ENCODE measurements around the gene PIM1.
A peak's percentile ranks its signal among the peaks of the same experiment; 100 is the strongest.

PIM1 gene

DNA sequence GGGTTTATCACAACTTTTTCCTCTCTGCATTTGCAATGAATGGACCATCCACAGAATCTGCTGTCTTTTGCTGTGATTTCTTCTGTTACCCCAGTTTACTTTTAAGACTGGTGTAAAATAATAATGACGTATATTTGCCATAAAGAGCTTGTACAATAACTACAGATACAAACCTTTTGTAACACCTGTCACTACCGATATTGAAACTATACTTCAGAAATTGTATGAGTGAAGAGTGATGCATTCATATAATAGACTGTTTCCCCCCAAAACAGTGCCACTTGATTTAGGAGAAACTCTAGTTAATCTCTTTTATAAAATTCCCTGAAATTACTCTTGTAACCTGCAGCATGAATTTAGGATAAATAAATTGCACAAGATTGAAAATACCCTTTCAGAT lies 26.4 kb upstream of the PIM1 start:
- no peak for DNase-seq

DNA sequence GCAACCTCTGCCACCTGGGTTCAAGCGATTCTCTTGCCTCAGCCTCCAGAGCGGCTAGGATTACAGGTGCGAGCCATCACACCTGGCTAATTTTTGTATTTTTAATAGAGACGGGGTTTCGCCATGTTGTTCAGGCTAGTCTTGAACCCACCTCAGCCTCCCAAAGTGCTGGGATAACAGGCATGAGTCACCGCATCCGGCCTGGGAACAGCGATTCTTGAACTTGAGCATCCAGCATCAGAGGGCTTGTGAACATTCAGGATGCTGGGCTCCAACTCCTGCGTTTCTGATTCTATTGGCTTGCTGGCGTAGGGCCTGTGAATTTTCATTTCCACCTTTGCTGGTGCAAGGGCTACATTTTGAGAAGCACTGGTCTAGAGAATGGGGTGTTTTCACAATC lies 24.5 kb upstream of the PIM1 start:
- DNase-seq = no peak
- TF ChIP-seq POLR2A (IDR thresholded peaks at IDR 0.05; ENCODE audit: low read length) (no peak), GATA1 (IDR thresholded peaks at IDR 0.05; ENCODE audit: low read depth, low read length) (no peak)

More for the DNA sequence above, 26.4 kb upstream of the PIM1 start:
- TF ChIP-seq POLR2A (IDR thresholded peaks at IDR 0.05; ENCODE audit: low read length) = no peak
- TF ChIP-seq GATA1 (IDR thresholded peaks at IDR 0.05; ENCODE audit: low read depth, low read length) = no peak

DNA sequence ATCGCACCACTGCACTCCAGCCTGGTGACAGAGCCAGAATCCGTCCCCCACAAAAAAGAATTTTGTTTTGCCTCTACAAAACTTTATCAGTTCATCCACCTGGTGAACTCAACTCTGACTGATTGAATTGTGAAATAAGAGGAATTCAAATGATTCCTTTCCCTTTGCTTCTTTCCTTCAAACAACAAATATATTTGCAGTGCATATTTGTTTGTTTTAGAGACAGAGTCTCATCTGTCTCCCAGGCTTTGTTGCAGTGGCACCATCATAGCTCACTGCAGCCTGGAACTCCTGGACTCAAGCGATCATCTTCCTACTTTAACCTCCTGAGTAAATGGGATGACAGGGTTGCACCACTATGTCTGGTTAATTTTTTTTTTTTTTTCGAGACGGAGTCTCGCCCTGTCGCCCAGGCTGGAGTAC lies 23.2 kb upstream of the PIM1 start:
- no peak for DNase-seq
- TF ChIP-seq POLR2A (IDR thresholded peaks at IDR 0.05; ENCODE audit: low read length) (no peak), GATA1 (IDR thresholded peaks at IDR 0.05; ENCODE audit: low read depth, low read length) (no peak)

DNA sequence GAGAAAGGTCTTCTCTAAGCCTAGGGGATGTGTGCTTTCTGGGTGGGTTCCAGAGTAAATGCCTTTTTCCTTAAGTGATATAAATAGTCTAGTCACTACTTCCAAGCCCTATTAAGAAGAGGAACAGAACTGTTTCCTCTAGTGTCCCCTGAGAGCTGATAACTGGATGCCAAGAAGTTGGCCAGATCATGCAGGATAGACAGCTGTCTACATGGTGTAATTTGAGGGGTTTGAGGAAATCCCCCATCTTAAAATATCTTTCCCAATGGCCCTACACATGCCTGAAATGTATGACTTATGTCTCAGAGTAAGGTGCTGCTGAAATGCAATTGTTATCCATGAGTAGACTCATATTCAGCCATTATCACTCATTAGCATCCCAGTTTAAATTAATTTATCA lies 20.2 kb upstream of the PIM1 start:
- no peak for TF ChIP-seq POLR2A (IDR thresholded peaks at IDR 0.05; ENCODE audit: low read length)
- no peak for TF ChIP-seq GATA1 (IDR thresholded peaks at IDR 0.05; ENCODE audit: low read depth, low read length)
- no peak for DNase-seq

DNA sequence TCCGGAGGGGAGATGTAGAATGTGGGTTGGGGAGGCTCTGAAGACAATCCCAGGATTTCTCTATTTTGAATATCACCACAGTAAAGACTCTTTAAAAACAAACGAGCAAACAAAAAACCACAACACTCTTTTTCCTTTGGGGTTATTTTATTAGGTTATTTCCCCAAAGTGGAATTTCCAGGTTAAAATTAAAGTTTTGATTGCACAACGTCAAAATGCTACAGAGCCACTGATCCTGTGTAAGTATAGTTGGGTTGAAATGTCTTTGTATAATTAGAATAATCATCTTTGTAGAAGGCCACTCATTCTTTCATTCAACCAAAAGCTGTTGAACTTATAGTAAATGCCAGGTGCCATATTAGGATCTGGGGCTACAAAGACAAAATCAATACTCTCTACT lies 19.6 kb upstream of the PIM1 start:
- no peak for DNase-seq

DNA sequence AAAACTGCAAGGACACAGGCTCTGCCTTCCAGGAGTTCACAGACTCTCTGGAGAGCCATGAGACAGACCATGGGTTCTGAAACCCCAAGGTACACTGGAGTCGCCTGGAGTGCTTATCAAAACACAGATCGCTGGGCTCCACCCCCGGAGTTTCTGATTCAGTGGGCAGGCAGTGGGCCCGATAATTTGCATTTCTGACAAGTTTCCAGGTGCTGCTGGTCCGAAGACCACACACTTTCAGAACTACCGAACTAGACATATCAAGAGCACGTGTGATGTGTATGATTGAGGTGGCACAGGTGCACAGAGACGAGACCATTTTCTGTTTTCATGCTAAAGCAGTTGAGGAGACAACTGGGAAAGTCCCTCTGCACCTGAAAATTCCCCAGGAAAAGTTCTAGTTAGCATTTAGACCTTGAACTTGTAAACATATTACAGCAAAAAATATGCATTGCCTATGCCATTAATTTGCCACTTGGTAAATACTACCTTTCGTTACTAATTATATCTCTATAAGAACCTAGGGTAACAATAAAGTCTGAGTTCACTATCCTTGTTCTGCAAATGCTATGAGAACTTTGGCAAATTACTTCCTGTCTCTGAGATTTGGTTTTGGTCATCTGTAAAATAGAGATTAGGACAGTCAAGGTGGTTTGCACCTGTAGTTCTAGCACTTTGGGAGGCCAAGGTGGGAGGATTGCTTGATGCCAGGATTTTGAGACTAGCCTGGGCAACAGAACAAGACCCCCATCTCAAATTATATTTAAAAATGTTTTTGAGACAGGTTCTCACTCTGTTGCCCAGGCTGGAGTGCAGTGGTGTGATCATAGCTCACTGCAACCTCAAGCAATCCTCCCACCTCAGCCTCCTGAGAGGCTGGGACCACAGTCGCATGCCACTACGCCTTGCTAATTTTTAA lies 14.3 kb upstream of the PIM1 start:
- TF ChIP-seq POLR2A (IDR thresholded peaks at IDR 0.05; ENCODE audit: low read length) = no peak
- TF ChIP-seq GATA1 (IDR thresholded peaks at IDR 0.05; ENCODE audit: low read depth, low read length) = no peak
- DNase-seq = peak; percentile 47 to 56

More for the DNA sequence above, 19.6 kb upstream of the PIM1 start:
- TF ChIP-seq POLR2A (IDR thresholded peaks at IDR 0.05; ENCODE audit: low read length) (no peak), GATA1 (IDR thresholded peaks at IDR 0.05; ENCODE audit: low read depth, low read length) (no peak)

DNA sequence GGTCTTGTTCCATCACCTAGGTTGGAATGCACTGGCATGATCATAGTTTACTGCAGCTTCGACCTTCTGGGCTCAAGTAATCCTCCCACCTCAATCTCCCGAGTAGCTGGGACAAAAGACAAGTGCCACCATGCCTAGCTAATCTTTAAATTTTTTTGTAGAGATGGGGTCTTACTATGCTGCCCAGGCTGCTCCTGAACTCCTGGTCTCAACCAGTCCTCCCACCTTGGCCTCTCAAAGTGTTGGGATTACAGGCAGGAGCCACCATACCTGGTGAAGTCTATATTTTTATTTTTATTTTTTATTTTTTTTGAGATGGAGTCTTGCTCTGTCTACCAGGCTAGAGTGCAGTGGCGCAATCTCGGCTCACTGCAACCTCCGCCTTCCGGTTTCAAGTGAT lies 11.4 kb upstream of the PIM1 start:
- no peak for TF ChIP-seq POLR2A (IDR thresholded peaks at IDR 0.05; ENCODE audit: low read length)
- TF ChIP-seq GATA1 (IDR thresholded peaks at IDR 0.05; ENCODE audit: low read depth, low read length) = no peak
- no peak for DNase-seq

DNA sequence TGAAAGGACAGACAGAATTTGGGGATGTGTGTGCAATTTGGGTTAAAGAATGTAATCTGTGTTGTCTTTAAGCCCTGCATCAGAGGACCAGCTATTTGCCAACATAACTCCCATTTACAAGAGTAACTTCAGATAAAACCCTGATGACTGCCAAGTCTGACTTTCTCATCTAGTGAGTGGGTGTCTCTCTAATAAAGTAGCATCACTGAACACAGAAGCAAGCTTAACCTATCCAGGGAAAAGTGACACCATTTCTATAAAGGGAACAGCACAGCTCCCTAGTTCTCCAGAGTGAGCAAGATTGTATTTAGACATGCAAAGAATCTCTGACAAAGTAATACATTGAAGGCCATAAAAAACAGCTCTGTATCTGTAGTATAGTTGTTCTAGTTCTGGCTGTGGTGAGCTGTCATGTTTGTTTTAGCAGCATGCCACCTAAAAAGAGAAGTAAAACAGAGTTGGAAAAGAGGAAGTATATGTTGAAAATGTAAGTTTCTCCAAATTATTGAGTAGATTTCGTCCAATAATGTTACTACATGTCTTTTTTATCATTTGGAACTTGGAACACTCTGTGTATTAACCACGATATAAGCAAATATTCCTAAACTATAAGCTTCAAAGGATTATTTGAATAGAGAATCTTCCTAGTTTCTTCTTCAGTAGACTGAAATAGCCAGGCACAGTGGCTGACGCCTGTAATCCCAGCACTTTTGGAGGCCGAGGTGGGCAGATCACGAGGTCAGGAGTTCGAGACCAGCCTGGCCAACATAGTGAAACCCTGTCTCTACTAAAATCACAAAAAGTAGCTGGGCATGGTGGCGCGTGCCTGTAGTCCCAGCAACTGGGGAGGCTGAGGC lies 8.8 kb upstream of the PIM1 start:
- no peak for TF ChIP-seq GATA1 (IDR thresholded peaks at IDR 0.05; ENCODE audit: low read depth, low read length)
- no peak for TF ChIP-seq POLR2A (IDR thresholded peaks at IDR 0.05; ENCODE audit: low read length)
- peak in 1 of 2 experiments; percentile 45 for DNase-seq

DNA sequence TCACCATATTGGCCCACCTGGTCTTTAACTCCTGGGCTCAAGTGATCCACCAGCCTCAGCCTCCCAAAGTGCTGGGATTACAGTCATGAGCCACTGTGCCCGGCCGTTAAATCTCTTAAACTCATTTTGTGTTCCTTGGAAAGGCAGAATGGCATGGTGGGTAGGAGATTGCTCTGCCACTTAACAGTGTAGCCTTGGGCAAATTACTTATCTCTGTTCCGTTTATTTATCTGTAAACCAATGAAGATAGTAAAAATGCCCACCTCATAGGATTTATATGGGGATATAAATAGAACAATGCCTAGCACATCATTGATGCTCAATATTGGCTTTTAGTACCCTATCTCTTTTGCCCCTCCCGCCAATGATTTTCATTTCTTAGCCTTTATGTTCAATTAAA lies 7.2 kb upstream of the PIM1 start:
- TF ChIP-seq GATA1 (IDR thresholded peaks at IDR 0.05; ENCODE audit: low read depth, low read length) (no peak), POLR2A (IDR thresholded peaks at IDR 0.05; ENCODE audit: low read length) (no peak)

DNA sequence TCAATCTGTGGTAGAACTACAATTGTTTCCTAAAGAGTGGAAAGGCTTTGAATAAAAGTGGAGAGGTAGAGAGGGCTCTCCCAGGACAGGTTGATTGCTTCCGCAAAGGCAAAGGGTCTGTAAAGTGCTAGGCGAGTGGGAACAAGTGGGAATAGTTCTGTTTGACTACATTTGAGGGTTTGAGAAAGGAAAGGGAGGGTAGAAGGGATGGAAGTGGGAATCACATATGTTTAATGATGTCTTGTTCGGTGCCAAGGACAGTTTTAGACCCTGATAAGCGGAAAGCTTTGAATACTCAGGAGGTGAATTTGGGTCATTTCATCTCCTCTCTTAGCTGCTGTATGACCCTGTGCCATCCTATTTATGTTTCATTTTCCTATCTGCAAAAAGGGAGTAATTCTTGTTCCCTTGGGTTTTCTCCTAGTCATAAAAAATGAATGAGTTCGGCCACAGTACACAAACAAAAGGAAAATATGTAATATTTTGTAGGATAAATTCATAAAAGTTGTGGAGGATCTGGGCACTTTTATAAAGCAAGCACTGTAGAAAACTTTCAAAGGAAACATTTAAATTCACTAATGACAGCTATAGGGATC lies 1.7 kb upstream of the PIM1 start:
- TF ChIP-seq GATA1 (IDR thresholded peaks at IDR 0.05; ENCODE audit: low read depth, low read length) = no peak
- peak in 1 of 2 experiments; percentile 51 for DNase-seq

More for the DNA sequence above, 7.2 kb upstream of the PIM1 start:
- DNase-seq = no peak

DNA sequence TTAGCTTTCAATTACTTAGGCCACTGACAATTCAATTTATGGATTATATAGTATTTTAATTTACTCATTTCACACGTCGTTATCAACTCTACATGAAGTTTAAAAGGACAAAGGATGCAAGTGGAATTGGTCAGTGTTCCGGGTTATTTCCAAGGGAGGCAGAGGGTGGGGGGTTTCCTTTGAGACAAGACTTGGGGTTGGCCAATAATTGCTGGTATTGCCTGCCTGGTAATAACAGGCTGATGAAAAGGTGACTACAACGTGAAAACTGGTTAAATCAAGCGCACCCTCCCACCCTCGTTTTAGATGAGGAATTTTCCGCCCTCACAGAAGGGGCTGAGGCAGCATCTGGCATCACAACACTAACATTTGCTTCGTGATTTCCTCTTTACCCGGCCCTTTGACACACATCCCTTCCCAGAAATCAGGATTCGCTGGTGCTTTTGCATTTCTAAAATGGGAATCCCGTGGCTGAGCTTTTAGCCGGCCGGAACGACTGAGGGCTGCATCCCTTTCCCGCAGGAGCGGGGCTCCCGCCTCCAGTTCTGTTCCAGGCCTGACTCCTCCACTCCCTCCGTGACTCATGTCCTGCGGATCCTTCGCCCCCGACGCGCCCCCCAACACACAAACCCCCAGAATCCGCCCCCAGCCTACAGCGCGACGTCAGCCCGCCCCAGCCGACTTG lies 999 bp upstream of the PIM1 start:
- DNase-seq = peak; percentile 69 to 85
- no peak for TF ChIP-seq GATA1 (IDR thresholded peaks at IDR 0.05; ENCODE audit: low read depth, low read length)
- peak; percentile 58 for TF ChIP-seq POLR2A (IDR thresholded peaks at IDR 0.05; ENCODE audit: low read length)

DNA sequence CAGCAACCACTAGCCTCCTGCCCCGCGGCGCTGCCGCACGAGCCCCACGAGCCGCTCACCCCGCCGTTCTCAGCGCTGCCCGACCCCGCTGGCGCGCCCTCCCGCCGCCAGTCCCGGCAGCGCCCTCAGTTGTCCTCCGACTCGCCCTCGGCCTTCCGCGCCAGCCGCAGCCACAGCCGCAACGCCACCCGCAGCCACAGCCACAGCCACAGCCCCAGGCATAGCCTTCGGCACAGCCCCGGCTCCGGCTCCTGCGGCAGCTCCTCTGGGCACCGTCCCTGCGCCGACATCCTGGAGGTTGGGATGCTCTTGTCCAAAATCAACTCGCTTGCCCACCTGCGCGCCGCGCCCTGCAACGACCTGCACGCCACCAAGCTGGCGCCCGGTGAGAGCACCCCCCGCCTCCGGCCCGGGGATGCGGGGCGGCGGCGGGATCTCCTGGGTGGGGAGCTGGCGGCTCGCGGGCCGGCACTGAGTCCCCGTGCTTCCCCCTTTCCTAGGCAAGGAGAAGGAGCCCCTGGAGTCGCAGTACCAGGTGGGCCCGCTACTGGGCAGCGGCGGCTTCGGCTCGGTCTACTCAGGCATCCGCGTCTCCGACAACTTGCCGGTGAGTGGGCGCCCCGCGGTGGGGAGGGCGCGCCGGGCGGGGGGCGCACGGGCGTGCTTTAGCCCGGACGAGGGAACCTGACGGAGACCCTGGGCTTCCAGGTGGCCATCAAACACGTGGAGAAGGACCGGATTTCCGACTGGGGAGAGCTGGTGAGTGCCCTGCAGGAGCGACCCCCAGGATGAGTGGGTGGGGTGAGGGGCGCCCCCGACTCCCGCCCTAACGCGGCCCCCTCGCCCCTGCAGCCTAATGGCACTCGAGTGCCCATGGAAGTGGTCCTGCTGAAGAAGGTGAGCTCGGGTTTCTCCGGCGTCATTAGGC lies 585 bp downstream of the PIM1 start:
- peak; percentile 74 to 84 for DNase-seq
- TF ChIP-seq POLR2A (IDR thresholded peaks at IDR 0.05; ENCODE audit: low read length) (peak; percentile 91), GATA1 (IDR thresholded peaks at IDR 0.05; ENCODE audit: low read depth, low read length) (no peak)
